ENCODE data around the gene ARF3.
"Not testable (repeated sequence)": the region's sequence is repeated elsewhere in the genome, so short reads cannot be mapped to it uniquely, and the experiment has no call there.

ARF3 gene

GRCh38 chr12:48924617-48925303 lies 32.5 kb downstream of the ARF3 start:
- FAIRE-seq = no peak

- no peak for FAIRE-seq
Observed at GRCh38 chr12:48923117-48923516, 34.2 kb downstream of the ARF3 start.

GRCh38 chr12:48917857-48918537 lies 39.3 kb downstream of the ARF3 start:
- no peak for FAIRE-seq

- FAIRE-seq = no peak
Observed at GRCh38 chr12:48910196-48910595, 47.1 kb downstream of the ARF3 start.

- FAIRE-seq = not testable (repeated sequence)
Observed at GRCh38 chr12:48909698-48910097, 47.6 kb downstream of the ARF3 start.

- no peak for FAIRE-seq
Observed at GRCh38 chr12:48907245-48907644, 50.0 kb downstream of the ARF3 start.

GRCh38 chr12:48903982-48904411 lies 53.3 kb downstream of the ARF3 start:
- FAIRE-seq = no peak

- FAIRE-seq = no peak
Observed at GRCh38 chr12:48903363-48903981, 53.8 kb downstream of the ARF3 start.

GRCh38 chr12:48901278-48901677 lies 56.0 kb downstream of the ARF3 start:
- no peak for FAIRE-seq

GRCh38 chr12:48899651-48900050 lies 57.6 kb downstream of the ARF3 start:
- FAIRE-seq = no peak

- no peak for FAIRE-seq
Observed at GRCh38 chr12:48894271-48894670, 63.0 kb downstream of the ARF3 start.

- no peak for FAIRE-seq
Observed at GRCh38 chr12:48890657-48891418, 66.4 kb downstream of the ARF3 start.

GRCh38 chr12:48889679-48890078 lies 67.6 kb downstream of the ARF3 start:
- FAIRE-seq = no peak
